GM18511 (cell line): Measurements from ENCODE around the gene PRR14.
A peak's percentile ranks its signal among the peaks of the same experiment; 100 is the strongest.

Source experiments
- ATAC-seq: cut with Tn5 transposase; IDR thresholded peaks from one replicate; pipeline ENCODE4 v1.9.1; 2021; ENCODE audit warnings: mild to moderate bottlenecking, moderate library complexity; ENCODE audit not compliant: unreplicated experiment

Gene PRR14

DNA sequence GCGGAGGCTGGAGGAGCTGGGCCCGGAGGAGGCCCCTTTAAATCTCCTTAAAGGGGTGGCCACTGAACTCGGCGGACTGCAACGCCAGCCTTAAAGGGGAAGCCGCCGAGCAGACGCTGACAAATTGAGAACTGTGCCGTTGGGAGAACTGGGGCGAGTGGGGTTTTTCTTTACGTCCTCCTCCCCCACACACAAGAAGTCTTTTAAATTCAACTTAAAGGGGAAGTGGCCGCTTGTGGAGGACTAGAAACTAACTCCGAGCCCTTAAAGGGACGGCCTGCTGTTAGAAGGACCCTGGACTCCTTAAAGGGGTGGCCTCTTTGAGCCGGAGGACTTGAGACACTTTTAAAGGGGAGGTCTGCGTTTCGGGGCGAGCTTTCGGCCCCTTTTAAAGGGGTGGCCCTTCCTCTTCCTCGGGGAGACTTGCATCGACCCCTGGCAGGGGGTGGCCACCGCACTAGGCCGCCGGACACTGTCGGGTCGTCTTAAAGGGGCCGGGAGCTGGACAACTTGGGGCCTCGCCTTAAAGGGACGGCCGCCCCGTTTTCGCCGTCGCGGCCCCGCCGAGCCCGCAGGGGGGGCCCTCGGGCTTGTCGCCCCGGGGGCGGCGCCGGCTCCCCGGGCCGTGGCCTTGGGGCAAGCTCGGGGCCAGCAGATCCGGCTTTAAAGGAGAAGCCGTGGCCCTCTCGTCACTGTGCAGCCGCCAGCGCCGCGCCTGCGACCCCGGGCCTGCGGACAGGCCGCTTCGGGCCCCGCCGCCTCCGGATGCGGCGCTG is 8.2 kb downstream of the PRR14 start:
- peak; percentile 34 for ATAC-seq

GRCh38 chr16:30659507-30660423 is 9.0 kb downstream of the PRR14 start:
- no peak for ATAC-seq

DNA sequence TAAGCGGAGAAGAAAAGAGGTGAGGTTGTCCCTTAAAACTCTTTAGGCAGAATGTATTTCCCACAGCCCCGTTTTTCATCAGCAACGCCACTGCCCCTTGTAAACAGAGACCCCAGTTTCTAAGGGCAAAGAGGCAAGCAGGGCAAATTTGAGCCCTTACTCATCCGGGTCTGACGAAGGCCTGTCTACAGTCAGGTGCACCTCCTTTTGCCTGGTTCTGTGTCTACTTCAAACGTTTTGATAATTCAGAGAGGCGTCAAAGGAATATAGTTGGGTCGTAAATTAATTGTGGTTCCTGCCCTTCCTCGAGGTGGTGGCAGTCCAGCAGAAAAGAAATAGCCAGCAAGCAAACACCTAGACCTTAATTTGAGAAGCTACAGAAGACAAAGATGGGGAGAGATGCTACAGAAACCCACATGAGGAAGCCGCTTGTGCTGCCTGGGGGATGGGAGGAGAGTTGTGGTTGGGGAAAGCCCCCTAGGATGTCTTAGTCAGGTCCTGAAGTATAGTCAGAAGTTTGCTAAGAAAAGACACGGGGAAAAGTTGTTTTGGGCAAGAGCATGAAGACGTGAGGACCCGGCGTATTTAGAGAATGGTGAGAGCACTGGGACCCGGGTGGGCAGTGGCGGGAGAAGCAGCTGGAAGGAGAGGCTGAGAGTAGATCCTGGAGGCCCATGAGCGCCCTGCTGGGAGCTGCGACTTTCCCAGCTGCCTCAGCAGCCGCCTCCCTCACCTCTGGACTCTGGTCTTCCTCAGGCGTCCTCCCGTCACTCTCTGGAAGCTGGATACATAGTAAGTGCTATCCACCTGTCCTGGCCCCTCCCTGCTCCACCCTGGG is 9.9 kb downstream of the PRR14 start:
- no peak for ATAC-seq

- no peak for ATAC-seq
These were observed 11.7 kb downstream of the PRR14 start for GRCh38 chr16:30662449-30662848.

- ATAC-seq: no peak
These were observed 12.3 kb downstream of the PRR14 start for GRCh38 chr16:30663038-30663437.

DNA sequence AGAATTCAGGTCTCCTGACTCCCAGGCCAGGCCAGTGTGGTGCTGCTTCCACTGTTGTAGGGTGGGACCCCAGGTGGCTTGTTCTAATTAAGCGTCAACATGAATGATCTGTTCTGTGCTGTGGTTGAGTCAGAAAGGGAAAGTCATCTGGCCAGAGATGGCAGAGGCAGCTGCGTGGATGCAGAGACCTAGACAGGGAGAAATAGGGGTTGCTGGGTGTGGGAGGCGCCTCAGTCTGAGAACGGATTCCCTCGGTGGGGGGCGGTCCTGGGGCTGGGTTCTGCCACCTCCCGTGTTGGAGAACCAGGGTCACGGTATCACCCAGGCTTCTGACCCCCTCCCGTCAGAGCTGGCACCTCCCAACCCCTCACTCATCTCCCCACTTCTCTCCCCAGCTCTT is 13.1 kb downstream of the PRR14 start:
- no peak for ATAC-seq

DNA sequence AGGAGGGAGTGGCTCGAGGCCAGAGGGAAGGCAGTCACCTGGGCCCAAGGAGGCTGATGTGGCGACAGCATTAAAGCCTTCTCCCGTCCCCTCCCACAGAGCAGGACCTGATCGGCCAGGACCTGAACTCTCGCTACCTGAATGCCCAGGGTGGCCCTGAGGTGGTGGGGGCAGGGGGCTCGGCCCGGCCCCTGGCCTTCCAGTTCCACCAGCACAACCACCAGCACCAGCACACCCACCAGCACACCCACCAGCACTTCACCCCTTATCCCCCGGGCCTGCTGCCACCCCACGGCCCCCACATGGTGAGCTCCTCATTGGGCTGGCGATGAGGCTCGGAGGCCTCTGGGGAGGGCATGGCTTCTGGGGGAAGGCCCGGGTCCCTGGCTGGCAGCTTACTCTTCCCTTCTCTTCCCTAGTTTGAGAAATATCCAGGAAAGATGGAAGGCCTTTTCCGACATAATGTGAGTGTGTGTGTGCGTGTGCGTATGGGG is 13.9 kb downstream of the PRR14 start:
- ATAC-seq: no peak

GRCh38 chr16:30665155-30665829 is 14.5 kb downstream of the PRR14 start:
- no peak for ATAC-seq

DNA sequence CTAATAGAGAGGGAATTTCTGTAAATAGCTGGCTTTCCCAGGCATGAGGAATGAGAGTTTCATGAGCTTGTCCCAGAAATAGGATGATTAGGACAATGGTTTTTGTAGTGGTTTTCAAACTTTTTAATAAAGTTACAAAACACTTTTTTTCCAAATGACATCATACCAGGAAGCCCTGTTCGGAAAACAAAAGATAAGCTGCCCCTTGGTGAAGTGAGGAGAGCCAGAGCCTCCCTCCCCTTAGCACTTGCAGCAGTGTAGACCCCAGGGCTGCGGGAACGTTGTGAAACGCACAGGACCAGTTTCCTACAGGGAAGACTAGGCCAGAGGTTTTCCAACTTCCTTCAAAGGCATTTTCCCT is 15.1 kb downstream of the PRR14 start:
- ATAC-seq: no peak

GRCh38 chr16:30666681-30667080 is 15.9 kb downstream of the PRR14 start:
- ATAC-seq: no peak

- ATAC-seq: no peak
These were observed 16.7 kb downstream of the PRR14 start for GRCh38 chr16:30667361-30667905.

- no peak for ATAC-seq
These were observed 17.6 kb downstream of the PRR14 start for GRCh38 chr16:30668393-30668792.

GRCh38 chr16:30669026-30669902 is 18.5 kb downstream of the PRR14 start:
- no peak for ATAC-seq

- no peak for ATAC-seq
These were observed 19.4 kb downstream of the PRR14 start for GRCh38 chr16:30669903-30670824.

- no peak for ATAC-seq
These were observed 24.4 kb downstream of the PRR14 start for GRCh38 chr16:30675143-30675542.

GRCh38 chr16:30677931-30678585 is 27.3 kb downstream of the PRR14 start:
- no peak for ATAC-seq

- ATAC-seq: no peak
These were observed 27.8 kb downstream of the PRR14 start for GRCh38 chr16:30678586-30678970.

GRCh38 chr16:30680326-30680725 is 29.6 kb downstream of the PRR14 start:
- ATAC-seq: no peak
